Esophagus muscularis mucosa (tissue), 4 donors: ENCODE measurements around the gene RPUSD1. TPM values are rescaled to one million over a fixed set of nuclear protein-coding genes. Genes with fewer than 3 reads are reported as not detected.

Experiments used
- DNase-seq: peaks from one replicate; pipeline ENCODE4 v3.0.0-alpha.2; 2017; ENCODE audit errors: extremely low spot score
- H3K27ac ChIP-seq, 4 donors: fragments of 200-600 bp; sonication (generic); replicated peaks in 1 of 4; 1 replicate in 3 of 4; 2 replicates in 1 of 4; pipeline ENCODE4 v1.5.1; 2016 to 2019; ENCODE audit warnings: mild to moderate bottlenecking in 1 of 4
- H3K27me3 ChIP-seq, 4 donors: fragments of 200-600 bp; sonication (generic); one replicate each; pipeline versions ENCODE4 v1.5.1 to v1.6.0; 2016 to 2019
- H3K36me3 ChIP-seq, 4 donors: fragments of 200-600 bp; sonication (generic); one replicate each; pipeline ENCODE4 v1.5.1; 2016 to 2019
- H3K4me1 ChIP-seq, 4 donors: fragments of 200-600 bp; sonication (generic); one replicate each; pipeline ENCODE4 v1.5.1; 2016 to 2019
- H3K4me3 ChIP-seq, 4 donors: fragments of 200-600 bp; sonication (generic); 1 replicate in 2 of 4; 2 replicates in 2 of 4; pipeline ENCODE4 v1.5.1; 2016 to 2019; ENCODE audit warnings: mild to moderate bottlenecking in 4 of 4, moderate library complexity in 1 of 4
- H3K9me3 ChIP-seq, 4 donors: fragments of 200-600 bp; sonication (generic); 1 replicate in 3 of 4; 2 replicates in 1 of 4; pipeline ENCODE4 v1.5.1; 2016 to 2019
- EP300 ChIP-seq: sonication (generic); formaldehyde crosslinking; IDR thresholded peaks from one replicate; pipeline ENCODE4 v1.6.1; 2017; ENCODE audit warnings: antibody characterized with exemption
- POLR2A ChIP-seq: fragments of 450-650 bp; IDR thresholded peaks from one replicate; pipeline ENCODE4 v1.6.1; 2017; ENCODE audit warnings: antibody characterized with exemption, moderate library complexity, mild to moderate bottlenecking, low read depth
- POLR2AphosphoS5 ChIP-seq, 2 donors: sonication (generic); formaldehyde crosslinking; IDR thresholded peaks; one replicate each; pipeline ENCODE4 v1.6.1; 2017; ENCODE audit warnings: antibody characterized with exemption in 2 of 2
- WGBS: methylation state at CpG from one replicate; pipeline ENCODE4 v1.1.5; 2018; 5-methylcytosine and 5-hydroxymethylcytosine counted together
- intact Hi-C: fragments of 100-400 bp; cut with DNase I; formaldehyde crosslinking; loops from one replicate; pipeline ENCODE4 v1.15.1; 2023
- total RNA-seq, 4 donors: library from RNA; depleted of rRNA; stranded (reverse); fragments of >200 nt; gene quantifications; one replicate each; pipeline versions ENCODE4 v1.1.0 to v1.2.1, GENCODE V29; 2016
- TF ChIP-seq, protein P1 (sequence below), 3 experiments: fragments of 200-600 bp in 2 of 3; fragments of 450-650 bp in 1 of 3; sonication (generic) in 2 of 3; IDR thresholded peaks; one replicate each; pipeline ENCODE4 v1.5.1; 2017 to 2019; ENCODE audit warnings: antibody characterized with exemption in 3 of 3, mild to moderate bottlenecking in 2 of 3, moderate library complexity in 1 of 3

Gene RPUSD1
- total RNA-seq, 4 donors from 2014 or later, result 10.4 to 29.1 (median 20.4) TPM

DNA sequence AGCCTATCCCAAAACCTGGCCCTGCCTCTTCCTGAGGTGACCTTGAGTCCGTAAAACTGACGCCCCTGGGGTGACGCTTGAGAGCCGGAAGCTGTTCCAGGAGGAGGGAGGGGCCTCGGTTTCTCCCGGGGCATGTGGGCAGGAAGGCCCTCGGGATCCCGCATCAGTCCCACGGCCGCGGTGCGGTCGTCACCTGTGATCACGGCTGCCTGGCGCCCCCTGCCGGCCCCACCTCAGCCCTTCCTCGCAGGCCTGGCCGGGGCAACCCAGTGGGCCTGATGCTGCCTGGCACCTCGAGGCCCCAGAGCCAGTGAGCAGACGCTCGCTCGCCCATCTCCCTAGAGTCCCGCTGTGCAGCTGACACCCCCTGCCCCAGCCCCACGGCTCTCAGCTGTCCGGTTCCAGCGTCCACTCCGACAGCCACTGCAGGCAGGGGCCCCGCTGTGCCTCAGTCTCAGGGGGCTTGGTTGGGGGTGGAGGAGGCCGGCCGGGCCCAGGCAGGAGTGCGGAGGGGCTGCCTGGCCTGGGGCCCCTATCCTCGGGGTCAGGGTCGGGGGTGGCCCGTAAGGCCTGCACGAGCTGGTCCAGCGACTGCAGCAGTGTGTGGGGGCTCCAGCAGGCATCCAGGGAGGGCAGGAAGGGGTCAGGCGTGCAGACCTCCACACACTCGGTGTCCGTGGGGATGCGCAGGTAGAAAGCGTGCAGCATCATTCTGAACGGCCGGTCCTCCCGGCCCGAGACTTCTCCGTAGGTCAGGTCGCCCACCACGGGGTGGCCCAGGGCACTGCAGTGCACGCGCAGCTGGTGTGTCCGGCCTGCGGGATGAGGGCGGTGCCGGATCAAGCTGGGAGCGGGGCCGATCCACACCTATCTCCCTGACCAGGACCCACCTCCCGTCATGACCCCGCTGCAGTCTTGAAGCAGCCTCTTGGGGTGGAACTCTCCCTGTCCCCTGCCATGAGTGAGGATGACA is 2.3 kb downstream of the RPUSD1 start:
- Histone ChIP-seq H3K4me3 (no peak overlapping the region), H3K4me1 (peaks cover 23 to 51% (median 37%) of the 10 kb centered on the region in 4 donors), H3K27me3 (peaks cover 0 to 31% (median 9%) of the 10 kb centered on the region in 4 donors), H3K36me3 (peaks cover 0 to 17% (median 13%) of the 10 kb centered on the region in 4 donors), H3K27ac (no peak overlapping the region), H3K9me3 (no peaks in the 10 kb centered on the region)
- intact Hi-C loops, result loop anchor here (1.0 kb wide), 1 partner anchor 75 kb away; no protein-coding TSS in a partner anchor
- 93% methylated on average over 8 of the region's 58 CpGs for WGBS
- TF ChIP-seq POLR2A (no peak), POLR2AphosphoS5 (IDR thresholded peaks at IDR 0.05) (no peak), EP300 (no peak)
- TF ChIP-seq, protein P1, sequence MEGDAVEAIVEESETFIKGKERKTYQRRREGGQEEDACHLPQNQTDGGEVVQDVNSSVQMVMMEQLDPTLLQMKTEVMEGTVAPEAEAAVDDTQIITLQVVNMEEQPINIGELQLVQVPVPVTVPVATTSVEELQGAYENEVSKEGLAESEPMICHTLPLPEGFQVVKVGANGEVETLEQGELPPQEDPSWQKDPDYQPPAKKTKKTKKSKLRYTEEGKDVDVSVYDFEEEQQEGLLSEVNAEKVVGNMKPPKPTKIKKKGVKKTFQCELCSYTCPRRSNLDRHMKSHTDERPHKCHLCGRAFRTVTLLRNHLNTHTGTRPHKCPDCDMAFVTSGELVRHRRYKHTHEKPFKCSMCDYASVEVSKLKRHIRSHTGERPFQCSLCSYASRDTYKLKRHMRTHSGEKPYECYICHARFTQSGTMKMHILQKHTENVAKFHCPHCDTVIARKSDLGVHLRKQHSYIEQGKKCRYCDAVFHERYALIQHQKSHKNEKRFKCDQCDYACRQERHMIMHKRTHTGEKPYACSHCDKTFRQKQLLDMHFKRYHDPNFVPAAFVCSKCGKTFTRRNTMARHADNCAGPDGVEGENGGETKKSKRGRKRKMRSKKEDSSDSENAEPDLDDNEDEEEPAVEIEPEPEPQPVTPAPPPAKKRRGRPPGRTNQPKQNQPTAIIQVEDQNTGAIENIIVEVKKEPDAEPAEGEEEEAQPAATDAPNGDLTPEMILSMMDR (IDR thresholded peaks at IDR 0.05), result peak; percentile 44 to 69 (median 46)
- DNase-seq, result no peak

DNA sequence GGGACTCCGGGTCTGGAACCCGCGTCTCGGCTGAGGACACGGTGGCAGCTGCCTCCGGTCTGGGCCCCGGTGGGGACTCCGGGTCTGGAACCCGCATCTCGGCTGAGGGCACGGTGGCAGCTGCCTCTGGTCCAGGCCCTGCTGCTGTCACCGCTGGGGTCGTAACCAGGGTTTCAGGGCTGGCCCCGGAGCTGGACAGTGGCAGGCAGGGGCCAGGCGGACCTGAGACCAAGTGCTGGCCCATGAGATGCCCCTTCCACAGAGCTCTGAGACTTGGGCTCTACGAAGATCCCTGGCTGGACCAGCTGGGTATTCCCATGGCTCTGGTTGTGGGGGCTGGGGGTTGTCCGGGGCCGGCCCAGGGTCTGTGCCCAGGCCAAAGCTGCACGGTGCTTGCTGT is 3.8 kb downstream of the RPUSD1 start:
- no peak for TF ChIP-seq POLR2A
- TF ChIP-seq POLR2AphosphoS5 (IDR thresholded peaks at IDR 0.05), result no peak
- no peak for TF ChIP-seq EP300
- TF ChIP-seq, protein P1 (IDR thresholded peaks at IDR 0.05), result no peak
- intact Hi-C loops, result no loop called here
- Histone ChIP-seq H3K4me1 (peaks cover 22 to 47% (median 36%) of the 10 kb centered on the region in 4 donors), H3K27ac (no peak overlapping the region), H3K4me3 (no peak overlapping the region), H3K9me3 (no peaks in the 10 kb centered on the region), H3K36me3 (peaks cover 0 to 17% (median 13%) of the 10 kb centered on the region in 4 donors), H3K27me3 (peaks cover 0 to 46% (median 12%) of the 10 kb centered on the region in 4 donors)
- 80% methylated on average over 1 of the region's 19 CpGs for WGBS
- DNase-seq, result no peak

GRCh38 chr16:783404-784161 is 4.6 kb downstream of the RPUSD1 start:
- Histone ChIP-seq H3K36me3 (peaks cover 0 to 17% (median 13%) of the 10 kb centered on the region in 4 donors), H3K4me3 (no peak overlapping the region), H3K9me3 (no peaks in the 10 kb centered on the region), H3K4me1 (peaks cover 14 to 38% (median 27%) of the 10 kb centered on the region in 4 donors), H3K27ac (no peak overlapping the region), H3K27me3 (peaks cover 0 to 54% (median 13%) of the 10 kb centered on the region in 4 donors)
- intact Hi-C loops, result no loop called here
- WGBS, result 52% methylated on average over 17 of the region's 17 CpGs
- TF ChIP-seq, protein P1 (IDR thresholded peaks at IDR 0.05), result no peak
- no peak for TF ChIP-seq EP300
- TF ChIP-seq POLR2AphosphoS5 (IDR thresholded peaks at IDR 0.05), result no peak
- TF ChIP-seq POLR2A, result no peak
- DNase-seq, result no peak

DNA sequence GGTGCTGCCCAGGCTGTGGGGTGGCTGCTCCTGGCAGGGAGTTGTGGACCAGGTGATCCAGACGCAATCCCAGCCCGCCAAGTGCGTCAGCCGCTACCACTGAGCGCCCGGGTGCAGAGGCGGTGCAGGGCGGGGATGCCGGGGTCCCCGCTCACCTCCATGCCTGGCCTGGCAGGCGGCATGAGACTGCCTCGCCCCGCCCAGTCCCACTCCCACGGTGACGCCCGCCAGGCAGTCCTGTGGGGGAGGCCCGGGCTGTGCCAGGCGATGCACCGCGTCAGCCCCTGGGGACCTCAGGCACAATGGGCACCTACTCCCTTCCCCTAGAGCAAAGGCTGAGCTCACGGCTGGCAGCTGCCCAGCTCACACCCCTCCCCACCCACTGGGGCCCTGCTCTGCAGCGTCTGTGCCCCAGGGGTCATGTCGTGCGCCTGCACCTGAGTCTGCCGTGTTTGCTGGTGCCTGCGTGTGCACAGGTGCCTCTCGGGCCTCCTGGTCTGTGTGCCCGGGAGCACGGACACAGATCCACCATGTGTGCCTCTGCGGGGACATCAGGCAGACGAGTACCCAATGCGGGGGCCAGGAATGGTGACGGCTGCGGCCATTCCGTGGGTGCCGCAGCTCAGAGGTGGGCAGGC is 5.3 kb downstream of the RPUSD1 start:
- WGBS, result 74% methylated on average over 6 of the region's 36 CpGs
- H3K27me3 ChIP-seq, result peaks cover 0 to 61% (median 13%) of the 10 kb centered on the region in 4 donors
- H3K36me3 ChIP-seq, result peaks cover 0 to 17% (median 13%) of the 10 kb centered on the region in 4 donors
- no peaks in the 10 kb centered on the region for H3K9me3 ChIP-seq
- intact Hi-C loops, result no loop called here
- H3K4me3 ChIP-seq, result no peak overlapping the region
- TF ChIP-seq POLR2AphosphoS5 (IDR thresholded peaks at IDR 0.05), result no peak
- no peak for TF ChIP-seq EP300
- no peak for TF ChIP-seq POLR2A
- TF ChIP-seq, protein P1 (IDR thresholded peaks at IDR 0.05), result no peak
- H3K4me1 ChIP-seq, result peaks cover 14 to 36% (median 26%) of the 10 kb centered on the region in 4 donors
- H3K27ac ChIP-seq, result no peak overlapping the region
- DNase-seq, result no peak
